ENCODE measurements around the gene C21orf58.

C21orf58 gene

DNA sequence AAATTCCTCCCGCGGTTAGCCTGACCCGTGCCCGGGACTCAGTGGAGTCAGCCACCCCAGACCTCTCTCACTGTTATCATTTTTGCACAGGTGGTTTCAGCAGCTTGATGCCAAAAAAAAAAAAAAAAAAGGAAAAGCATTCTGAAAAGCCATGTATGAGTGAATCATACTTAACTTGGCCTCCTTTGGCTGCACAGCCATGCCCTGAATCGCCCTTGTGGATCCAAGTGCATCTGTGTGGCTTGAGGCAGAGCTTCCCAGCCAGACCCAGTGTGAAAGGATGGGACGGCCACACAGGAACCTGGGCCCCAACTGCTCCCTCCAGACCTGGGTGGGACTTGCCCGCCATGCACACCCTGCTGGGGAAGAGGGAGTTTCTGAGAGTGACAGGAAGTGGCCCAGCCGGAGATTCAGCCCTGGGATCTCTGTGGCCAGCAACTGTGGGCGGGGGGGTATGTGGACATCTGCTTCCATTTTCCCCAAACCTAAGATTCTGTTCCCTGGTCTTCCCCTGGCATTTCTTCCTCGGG, 29.0 kb downstream of the C21orf58 start:
- DNase-seq = no peak

GRCh38 chr21:46291561-46291960, 32.1 kb downstream of the C21orf58 start:
- DNase-seq = no peak

DNA sequence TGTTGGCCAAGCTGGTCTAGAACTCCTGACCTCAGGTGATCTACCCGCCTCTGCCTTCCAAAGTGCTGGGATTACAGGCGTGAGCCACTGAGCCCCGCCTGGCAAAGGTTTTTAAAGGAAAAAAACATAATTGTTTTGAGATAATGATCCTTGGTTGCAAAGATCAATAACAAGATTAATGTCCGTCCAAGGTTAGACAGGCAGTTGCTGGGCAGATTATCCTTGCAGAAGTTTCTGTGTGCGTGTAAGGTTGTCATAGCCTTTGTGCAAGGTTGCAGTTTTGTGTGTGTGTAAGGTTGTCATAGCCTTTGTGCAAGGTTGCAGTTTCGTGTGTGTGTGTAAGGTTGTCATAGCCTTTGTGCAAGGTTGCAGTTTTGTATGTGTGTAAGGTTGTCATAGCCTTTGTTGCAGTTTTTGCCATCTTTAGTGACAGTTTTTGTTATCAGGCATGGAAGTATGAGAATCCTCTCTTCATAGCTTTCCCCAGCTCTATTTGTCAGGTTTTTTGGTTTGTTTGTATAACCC, 34.0 kb downstream of the C21orf58 start:
- no peak for DNase-seq

DNA sequence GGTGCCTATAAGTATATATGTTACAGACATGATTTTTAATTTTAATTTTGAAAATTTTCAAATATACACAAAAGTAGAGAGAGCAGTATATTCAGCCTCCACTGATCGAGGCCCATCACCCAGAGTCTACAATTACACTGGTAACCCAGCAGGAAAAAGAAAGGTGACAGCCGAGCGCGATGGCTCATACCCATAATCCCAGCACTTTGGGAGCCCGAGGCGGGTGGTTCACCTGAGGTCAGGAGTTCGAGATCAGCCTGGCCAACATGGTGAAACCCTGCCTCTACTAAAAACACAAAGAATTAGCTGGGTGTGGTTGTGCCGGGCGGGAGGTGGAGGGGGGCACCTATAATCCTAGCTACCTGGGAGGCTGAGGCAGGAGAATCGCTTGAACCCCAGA, 36.1 kb downstream of the C21orf58 start:
- DNase-seq = no peak

DNA sequence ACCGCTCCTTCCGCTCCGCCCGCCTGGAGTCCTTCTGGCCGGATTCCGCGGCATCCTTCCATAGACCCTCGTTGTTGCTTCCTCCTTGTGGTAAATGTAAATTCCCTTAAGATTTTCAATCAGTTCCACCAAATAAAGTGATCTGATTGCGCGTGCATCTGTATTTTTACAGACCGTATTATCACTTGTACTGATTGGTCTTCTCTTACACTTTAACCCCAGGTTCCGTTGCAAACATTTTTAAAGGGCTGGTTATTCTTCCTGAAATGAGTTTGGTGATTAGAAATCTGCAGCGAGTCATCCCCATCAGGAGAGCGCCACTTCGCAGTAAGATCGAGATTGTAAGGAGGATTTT, 37.0 kb downstream of the C21orf58 start:
- DNase-seq = peak; percentile 16

- peak; percentile 53 for DNase-seq
Observed at GRCh38 chr21:46285761-46286647, 37.7 kb downstream of the C21orf58 start, which contains the start of gene YBEY. YBEY (plus strand) TSS chr21:46286342; CDS start chr21:46286914, 572 bp downstream.

DNA sequence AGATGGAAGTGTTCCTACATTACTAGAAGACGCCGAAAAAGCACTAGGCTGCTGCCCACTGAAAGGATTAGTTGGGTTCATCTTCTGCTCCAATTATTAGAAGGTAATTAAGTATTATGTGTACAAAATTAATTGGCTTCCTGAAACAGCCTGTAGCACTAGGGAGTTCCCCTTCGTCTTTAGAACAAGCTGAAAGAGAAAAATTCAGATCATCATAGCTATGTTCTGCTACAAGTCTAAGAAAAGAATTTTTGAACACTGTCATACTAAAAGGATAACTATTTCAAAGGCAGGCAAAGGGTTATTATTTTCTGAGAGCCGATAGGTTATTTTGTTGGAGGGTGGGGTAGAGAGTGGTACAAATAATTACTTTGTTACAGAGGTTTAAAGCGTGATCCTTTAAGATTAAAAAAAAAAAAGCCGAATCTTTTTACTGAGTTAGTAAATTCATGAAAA, 38.4 kb downstream of the C21orf58 start, which contains the start of gene MCM3AP:
Gene MCM3AP, minus strand, starts transcription at position 406 of the 456 bp plus-strand sequence. Its CDS starts 325 bp downstream, at position 81.
- no peak for DNase-seq

- DNase-seq = no peak
Observed at GRCh38 chr21:46284733-46285132, 38.9 kb downstream of the C21orf58 start.

DNA sequence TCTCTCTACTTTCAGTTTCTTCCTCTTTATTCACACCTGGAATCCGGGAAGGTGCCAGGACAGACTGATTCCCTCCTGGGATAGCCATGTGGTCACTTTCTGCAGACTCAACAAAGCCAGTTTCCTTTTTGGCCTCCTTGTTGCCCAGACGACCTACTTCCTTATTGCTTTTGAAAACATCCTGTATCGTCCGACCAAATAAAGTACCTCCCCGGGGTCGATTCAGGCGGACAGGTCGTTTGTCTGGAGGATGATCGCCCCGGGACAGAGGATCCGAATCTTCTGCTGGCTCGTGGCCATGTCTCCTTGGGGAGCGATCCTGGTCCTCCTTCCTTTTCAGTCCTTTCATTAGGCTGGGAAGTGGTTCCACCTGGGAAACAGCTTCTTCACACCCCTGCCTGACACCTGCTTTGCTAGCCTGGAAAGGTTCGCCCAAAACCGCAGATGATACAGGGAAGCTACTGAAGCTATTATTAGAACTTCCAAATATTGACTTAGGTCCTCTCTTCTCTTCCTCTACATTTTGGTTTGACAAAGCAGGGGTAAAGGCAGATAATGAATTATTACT, 39.5 kb downstream of the C21orf58 start:
- DNase-seq = no peak

- DNase-seq = no peak
Observed at GRCh38 chr21:46274797-46275390, 48.8 kb downstream of the C21orf58 start.

DNA sequence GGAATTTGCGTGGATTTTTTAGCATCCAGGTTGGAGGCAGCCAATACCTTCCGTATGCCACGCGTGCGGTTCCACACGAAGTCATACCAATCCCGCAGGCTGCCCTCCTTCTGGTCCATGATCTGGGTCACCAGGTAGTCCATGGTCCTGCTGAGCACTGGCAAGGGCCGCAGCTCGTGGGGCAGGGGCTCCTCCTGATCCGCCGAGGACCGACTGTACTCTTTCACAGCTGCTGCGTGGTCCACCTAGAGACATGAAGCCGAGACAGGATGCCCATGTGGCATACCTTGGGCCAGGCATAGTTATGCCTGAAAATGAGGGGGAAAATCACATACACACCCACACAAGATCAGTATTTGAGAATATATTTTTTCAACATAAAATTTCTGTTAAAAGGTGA, 50.3 kb downstream of the C21orf58 start:
- no peak for DNase-seq

DNA sequence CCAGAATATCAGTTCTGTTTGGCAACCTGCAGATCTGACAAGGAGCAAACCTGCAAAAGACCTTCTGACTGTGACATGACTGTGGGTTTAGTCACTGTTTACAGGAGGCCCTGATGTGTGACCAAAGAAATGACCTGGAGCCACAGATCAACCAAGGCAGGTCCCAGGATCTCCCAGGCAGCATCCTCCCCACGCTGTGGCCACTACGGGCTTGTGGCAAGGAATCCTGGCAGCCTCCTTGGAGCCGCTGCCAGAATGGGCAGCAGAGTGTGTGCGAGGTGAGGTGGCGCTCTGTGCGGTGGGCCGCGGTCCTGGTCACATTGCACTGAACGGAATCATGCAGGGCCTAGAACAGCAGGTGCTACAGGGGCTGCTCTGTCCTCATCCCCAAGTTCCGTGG, 54.2 kb downstream of the C21orf58 start:
- no peak for DNase-seq

- no peak for DNase-seq
Observed at GRCh38 chr21:46268371-46268770, 55.3 kb downstream of the C21orf58 start.

GRCh38 chr21:46266946-46267345, 56.7 kb downstream of the C21orf58 start:
- DNase-seq = no peak

GRCh38 chr21:46265736-46266525, 57.7 kb downstream of the C21orf58 start:
- no peak for DNase-seq

GRCh38 chr21:46264690-46265144, 59.0 kb downstream of the C21orf58 start:
- DNase-seq = no peak

- no peak for DNase-seq
Observed at GRCh38 chr21:46264046-46264689, 59.5 kb downstream of the C21orf58 start.

- no peak for DNase-seq
Observed at GRCh38 chr21:46256501-46256994, 67.1 kb downstream of the C21orf58 start.

DNA sequence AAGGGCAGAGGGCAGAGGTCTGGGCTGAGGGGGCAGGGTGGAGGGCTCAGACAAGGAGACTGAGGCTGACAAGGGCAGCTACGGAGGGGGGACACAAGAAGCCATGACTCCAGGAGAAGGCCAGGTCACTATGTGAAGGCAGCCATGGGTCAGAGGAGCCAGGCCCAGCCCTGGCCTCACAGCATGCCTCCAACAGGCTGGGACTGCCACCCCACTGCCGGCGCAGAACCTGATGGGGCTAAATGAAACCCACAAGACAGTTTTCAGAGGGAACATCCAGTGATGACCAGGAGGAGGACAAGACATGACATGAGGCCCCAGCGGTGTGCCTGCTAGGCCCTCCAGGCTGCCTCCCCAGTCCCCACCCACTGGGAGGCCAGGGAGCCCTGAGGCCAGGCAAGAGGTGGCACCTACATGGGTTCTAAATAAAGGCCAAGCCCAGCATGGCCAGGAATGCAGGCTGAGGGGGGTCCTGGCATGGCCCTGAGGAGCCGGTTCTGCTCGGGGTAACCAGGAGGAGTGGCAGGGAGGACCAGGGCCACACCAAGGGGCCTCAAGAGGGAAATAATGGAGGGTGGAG, 67.8 kb downstream of the C21orf58 start:
- DNase-seq = no peak

GRCh38 chr21:46255166-46255565, 68.5 kb downstream of the C21orf58 start:
- DNase-seq = no peak
